Measurements from ENCODE around the gene SYNPO2.
A peak's percentile ranks its signal among the peaks of the same experiment; 100 is the strongest.
"Not testable (repeated sequence)": the region's sequence is repeated elsewhere in the genome, so short reads cannot be mapped to it uniquely, and the experiment has no call there.

The SYNPO2 gene

DNA sequence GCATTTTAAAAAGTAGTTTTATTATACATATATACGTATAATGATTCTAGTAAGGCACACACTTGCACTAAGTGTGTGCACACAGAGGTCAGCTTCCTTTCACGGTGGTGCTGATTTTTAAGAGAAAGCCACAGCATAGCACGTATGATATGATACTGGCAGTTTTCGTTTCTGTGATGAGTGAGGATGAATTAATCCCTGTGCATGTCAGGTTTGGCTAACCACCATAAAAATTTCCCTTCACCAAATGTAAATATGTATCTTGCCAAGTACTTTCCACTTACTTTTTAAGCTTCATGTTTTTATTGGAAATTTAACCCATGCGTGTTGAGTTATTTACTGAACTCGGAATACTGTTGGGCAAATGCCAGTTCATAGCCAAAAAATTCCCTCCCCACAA lies 84.6 kb downstream of the SYNPO2 start:
- DNase-seq (no peak), ATAC-seq (no peak)

DNA sequence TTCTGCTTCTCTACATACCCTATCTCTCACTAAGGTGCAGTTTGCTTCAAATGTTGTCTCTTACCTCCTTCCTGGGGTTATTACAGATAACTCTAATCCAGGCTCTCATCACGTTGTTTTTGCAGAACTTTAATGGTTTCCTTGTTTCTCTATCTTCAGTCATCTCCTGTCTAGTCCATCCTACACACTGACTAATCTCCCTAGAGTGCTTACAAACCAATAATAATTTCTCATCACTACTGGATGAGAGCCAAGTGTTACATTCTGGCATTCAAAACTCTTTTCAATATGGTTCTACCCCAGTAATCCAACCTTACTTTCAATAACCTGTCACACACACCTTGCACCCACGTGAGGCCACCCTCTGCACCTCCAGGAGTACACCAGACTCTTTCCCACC lies 86.1 kb downstream of the SYNPO2 start:
- ATAC-seq (no peak), DNase-seq (no peak)

DNA sequence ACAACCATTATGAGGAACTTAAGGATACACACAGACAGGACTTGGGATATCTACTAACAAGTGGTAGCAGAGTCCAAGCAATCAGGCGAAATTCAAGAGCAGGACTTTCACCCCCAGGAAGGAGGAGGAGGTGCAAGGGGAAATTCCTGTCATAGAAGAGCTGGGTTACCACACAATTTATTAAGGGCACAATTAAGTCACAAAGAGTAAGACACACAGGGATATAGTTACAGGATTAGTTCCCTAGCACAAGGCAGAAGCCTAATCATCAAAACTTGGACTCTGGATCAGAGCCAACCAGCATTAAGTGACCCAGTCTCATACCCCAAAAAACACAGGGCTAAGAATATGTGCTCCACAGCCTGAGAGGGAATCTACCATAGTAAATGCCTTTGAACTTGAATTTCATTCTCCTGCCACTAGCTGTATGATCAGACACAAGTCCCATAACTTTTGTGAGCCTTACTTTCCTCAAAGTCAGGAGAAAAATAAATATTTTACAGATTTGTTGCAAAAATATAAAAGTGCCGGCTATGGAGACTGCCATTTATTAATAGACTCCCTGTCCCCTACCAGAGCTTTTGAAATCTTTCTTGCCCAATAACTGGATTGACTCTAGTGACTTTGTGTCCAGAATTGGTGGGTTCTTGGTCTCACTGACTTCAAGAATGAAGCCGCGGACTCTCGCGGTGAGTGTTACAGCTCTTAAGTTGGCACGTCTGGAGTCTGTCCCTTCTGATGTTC lies 87.0 kb downstream of the SYNPO2 start:
- ATAC-seq (no peak), DNase-seq (no peak)

DNA sequence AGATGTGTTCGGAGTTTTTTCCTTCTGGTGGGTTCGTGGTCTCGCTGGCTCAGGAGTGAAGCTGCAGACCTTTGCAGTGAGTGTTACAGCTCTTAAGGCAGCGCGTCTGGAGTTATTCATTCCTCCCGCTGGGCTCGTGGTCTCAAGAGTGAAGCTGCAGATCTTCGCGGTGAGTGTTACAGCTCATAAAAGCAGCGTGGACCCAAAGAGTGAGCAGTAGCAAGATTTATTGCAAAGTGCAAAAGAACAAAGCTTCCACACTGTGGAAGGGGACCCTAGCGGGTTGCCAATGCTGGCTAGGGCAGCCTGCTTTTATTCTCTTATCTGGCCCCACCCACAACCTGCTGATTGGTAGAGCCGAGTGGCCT lies 87.5 kb downstream of the SYNPO2 start:
- not testable (repeated sequence) for DNase-seq, ATAC-seq

DNA sequence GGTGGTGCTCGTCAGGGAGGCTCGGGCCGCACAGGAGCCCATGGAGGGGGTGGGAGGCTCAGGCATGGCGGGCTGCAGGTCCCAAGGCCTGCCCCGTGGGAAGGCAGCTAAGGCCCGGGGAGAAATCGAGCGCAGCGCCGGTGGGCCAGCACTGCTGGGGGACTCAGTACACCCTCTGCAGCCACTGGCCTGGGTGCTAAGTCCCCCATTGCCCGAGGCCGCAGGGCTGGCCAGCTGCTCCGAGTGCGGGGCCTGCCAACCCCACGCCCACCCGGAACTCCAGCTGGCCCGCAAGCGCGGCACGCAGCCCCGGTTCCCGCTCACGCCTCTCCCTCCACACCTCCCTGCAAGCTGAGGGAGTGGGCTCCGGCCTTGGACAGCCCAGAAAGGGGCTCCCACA lies 88.4 kb downstream of the SYNPO2 start:
- DNase-seq, ATAC-seq: not testable (repeated sequence)

DNA sequence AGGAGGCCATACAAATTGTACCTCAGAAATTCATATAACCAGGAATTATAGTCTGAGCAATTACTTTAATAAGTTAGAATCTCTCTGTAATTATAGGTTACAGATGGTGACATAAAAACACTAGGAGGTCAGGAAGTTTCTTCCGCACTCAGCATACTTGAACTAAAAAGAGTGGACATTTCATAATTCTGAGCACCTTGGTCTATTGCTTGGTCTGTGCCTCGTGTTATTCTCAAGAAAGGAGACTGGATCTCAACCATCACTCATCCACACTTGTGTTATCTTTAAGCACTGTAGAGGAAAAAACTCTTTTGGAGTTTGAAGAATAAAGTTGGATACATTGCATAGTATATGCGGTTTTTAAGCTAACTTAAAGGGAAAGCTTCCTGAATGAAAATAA lies 91.1 kb downstream of the SYNPO2 start:
- DNase-seq (no peak), ATAC-seq (no peak)

DNA sequence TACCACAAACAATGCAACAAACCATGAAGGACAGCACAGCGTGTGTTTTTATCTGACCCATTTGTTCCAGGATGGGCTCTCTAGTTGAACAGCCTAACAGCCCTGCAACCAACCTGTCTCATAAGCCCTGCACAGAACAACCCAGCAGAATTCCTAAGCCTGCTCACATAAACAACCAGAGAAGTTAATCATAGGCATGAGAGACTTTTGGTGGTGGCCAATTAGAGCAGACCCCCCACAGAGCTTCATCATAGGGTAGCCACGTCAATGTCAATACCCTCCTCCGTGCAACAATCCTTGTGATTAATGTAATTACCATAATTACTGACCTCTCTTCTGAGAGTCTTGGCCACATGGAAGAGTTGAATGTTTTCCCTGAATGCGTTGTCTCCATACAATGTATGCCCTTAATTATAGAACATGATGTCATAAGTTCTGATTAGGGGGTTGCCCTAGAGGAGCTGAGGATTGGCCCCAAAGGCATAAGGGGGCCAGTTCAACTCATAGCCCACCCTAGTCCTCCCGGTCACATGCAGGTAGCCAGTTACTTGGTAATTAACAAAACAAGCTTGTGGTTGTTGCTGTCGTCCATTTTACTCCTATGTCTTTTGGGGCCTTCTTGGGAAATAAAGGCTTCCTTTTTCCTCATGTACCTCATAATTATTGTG lies 92.7 kb downstream of the SYNPO2 start:
- DNase-seq: no peak
- ATAC-seq: no peak

DNA sequence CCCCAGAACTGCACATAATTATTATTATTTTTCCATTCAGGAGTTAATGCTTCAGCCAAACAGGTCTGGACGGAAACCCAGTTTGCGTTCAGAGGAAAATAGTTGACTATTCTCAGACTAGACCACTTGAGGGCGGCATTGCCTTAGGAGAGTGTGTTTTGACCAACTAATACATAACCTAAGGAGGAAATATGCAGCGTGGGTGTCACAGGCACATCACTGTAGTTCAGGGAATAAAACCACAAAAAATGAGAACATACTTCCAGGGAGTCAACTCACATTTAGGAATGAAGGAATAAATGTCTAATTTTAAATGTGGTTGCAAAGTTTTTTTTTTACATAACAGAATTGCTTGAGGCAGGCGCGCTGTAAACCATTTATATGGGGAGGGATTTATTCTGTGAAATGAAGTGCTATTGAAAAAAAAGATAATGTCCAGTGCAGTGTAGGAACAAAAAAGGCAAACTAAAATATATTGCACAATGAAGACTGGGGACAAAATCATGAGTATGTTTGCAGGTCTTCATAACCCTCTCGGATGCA lies 93.3 kb downstream of the SYNPO2 start:
- ATAC-seq: peak; percentile 63
- peak; percentile 57 for DNase-seq

DNA sequence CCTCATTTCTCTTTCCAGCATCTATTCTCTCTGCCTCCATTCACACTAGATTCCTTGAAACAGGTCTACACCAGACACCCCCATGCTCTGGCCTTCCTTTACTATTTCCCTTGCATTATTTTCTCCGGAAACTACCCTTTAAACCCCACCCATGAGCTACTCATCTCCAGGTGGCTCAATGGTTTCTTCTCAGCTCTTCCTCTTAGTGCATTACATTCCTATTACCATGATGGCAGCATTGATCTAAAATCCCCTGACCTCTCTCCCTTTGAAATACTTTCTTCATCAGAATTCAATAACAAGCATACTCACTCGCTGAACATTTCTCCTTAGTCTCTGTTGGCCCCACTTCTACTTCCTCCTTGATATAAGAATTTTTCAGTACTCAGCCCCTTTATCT lies 94.6 kb downstream of the SYNPO2 start:
- ATAC-seq: no peak
- DNase-seq: no peak

DNA sequence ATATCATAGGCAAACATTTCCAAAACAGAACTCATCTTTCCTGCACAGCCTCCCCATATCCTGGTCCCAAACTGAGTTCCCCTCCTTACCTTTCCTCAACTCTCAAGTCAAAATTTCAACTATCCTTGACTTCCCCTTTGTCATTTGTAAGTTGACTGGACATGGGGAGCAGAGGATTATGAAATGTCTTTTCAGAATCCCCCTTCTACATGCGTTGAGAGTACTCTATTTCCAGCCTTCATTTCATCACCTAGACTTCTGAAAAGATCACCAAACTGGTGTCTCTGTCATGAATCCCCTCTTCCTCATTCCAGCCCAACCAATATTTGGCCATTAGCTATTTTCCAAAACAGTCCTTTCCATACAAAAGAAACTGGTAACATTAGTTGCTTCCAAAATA lies 95.2 kb downstream of the SYNPO2 start:
- ATAC-seq: no peak

DNA sequence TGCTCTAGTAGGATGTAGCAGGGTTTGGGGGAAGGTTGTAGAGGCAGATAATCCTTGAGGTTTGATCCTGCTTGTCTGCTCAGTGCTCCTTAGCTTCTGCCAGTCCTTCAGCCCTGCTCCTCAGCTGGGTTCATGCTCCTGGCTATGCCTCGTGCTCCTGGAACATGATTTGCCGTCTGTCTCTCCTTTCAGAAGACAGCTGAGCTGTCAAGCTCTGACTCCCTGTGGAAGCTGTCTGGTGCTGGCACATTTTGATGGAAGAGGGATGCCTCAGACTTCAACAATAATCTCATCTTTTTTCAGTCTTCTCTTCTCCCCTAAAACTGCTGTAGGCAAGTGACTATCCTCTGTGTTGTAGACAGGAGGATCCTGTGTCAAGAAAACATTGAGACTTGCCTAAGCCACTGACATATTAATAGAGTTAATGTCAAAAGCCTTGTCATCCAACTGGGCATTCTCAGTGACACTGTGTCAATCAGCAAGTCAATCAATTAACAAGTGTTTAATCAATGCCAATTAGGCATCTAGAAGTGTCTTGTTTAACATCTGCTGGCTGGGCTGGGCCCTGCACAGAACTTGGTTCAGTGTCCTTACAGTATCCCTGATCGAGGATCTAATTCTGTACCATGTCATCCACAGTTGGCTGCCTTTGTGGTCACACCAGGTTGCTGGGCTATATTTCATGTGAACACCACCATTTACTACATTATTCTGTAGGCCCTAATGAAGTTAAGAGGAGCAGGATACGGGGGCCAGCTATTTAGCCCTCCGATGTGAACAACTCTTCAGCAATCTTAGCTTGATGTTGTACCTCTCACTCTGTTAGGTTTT lies 96.7 kb downstream of the SYNPO2 start:
- ATAC-seq: no peak
- no peak for DNase-seq

More for the DNA sequence above, 95.2 kb downstream of the SYNPO2 start:
- DNase-seq: no peak

DNA sequence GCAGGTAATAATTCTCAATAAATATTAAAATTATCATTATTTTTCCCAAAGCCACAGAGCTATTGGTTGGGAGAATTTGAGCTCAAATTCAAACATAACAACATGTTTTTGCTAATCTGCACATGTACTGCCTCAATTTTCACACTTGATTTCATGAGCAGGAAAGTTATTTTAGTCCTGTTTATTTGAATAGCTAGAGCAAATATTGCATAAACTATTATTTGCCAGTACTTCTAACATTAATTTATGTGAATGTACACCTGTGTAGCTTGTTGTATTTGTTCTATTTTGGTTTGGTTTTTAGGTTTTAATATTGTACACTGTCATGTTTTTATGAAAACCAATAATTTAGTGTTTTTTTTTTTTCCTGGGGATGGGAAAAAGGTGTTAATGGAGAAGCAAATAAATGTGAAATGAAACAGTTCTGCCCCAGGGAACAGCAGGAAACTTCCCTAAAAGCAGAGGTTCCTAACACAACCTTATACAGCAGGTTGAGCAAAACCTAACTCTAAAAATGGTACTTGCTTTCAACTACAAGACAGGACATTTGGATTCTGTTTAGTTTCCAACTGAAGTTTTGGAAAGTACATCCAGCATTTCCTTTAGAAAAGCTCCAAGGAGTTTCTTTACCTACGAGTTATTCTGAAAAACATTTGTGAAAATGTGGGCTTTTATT lies 99.4 kb downstream of the SYNPO2 start:
- ATAC-seq: no peak
- no peak for DNase-seq

DNA sequence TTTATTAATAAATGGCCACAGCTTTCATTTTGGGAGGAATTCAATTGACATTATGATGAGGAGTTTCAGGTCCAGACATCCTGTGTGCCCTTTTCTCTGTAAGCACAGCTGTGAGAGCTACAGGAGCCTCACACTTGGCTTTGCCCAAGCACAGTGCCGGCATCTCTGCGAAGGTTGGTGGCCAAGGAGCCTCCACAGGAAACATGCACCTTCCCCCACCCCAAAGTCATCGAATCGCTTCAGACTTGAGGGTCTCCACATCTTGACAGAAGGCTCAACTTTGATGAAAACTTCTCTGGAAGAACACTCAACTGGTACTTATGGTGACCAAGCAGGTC lies 100.0 kb downstream of the SYNPO2 start:
- no peak for ATAC-seq
- no peak for DNase-seq

DNA sequence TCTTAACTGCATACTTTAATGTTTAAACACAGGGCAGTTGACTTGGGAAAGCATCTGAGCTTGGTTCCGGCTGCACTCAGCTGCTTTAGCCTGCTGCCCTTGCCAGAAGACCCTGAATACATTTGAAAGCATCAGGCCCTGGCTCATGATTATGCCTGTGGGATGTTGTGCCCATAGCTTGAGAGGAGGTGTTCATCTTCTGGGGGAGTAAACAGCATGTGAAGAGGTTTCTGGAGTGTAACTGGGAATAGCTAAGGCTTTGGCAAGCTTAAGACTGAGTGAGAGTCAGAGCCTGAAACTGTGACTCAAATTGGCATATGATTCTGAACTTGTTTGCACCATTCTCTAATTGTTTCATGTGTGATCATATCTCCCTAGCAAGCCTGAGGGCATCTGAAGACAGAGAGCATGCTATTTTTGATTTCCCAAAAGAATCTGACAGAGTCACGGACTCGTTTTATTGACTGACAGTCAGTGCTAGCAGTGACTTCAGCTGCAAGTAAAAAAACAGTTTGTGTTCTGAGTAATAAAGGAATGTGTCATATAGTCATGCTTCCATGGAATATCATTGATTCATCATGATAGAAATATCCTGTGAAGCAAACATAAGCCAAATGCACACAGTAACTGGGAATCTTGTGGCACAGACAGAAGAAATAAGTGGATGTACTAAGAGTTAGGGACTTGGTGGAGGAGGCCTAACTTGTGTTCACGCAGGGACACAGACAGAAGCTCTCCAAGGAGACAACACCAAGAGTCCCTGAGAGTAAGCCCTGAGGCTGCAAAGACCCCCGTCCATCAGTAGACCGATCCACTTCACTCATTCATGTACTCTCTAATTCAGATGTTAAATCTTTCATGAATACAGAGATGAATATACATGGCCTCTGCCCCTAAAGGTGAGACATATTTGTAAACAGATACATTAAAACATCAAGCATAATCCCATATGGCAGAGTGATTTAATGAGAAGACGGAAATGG lies 100.7 kb downstream of the SYNPO2 start:
- no peak for ATAC-seq
- DNase-seq: no peak

DNA sequence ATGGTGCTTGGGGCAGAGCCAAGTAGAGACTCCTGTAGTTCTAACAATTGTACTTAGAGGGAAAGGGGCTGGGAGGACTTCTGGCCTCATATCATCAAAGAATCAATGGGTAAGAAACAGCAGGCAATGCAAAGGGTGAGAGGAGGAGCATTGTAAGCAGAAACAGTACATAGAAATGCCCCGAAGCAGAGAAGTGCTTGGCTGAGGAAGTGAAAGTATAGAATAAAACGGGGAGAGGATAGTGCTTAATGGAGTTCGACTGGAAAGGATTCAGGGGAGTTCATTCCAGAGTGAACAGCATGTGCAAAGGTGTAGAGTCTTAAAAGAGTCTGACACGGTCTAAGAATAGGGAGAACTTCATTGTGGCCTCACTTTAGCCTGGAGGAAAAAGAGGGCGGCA lies 103.0 kb downstream of the SYNPO2 start:
- ATAC-seq (no peak), DNase-seq (no peak)

DNA sequence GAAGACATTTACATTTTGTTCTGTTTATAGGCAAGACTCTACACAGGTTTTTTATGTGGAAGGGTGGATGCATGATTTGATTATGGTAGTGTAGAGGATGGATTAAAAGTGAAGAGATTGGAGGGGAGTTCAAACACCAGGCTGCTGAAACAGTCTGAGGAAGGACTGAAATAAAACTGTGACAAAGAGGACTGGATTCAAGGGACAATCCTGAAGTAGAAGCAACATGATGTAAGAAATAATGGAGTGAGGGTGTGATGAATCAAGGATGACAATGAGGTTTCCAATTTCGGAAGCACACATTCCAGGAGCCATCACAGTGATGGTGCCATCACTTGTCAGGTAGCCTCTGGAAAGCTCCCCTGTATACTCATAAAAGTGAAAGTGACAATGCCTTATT lies 103.5 kb downstream of the SYNPO2 start:
- DNase-seq (no peak), ATAC-seq (no peak)

DNA sequence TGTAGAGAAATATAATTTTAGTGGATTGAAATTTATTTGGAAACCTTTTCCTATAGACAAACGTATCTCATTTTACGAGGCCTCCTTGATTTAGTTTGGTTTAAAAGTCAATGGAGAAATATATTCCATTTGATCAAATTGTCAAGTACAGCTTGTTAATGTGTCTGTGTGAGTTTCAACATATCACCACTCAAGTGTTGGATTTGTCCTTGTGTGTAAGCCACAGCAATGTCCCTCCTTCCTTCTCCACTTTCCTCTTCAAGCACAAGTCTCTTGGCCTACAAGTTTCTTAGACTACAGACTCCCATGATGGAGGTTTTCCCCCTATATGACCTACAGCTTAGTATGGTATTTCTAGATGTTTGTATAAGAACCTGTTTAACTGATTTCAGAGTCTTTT lies 104.7 kb downstream of the SYNPO2 start:
- no peak for DNase-seq
- ATAC-seq: no peak

DNA sequence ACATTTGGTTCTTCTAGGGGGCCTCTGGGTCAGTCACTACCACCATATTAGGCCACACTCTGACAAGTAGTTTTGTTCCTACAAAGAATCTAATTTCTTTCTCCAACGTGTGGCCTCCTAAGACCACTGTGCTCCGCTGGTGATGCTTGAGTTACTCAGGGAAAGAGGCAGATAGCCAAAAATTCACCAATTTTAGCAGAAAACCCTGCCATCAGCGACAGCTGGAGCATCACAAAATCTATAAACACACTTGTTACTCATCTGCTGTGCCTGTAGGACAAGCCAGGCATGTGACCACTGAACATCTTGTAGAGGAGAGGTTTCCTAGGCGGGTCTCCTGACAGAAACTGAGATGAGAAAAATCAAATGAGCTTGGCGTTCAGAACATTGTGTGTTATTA lies 105.4 kb downstream of the SYNPO2 start:
- ATAC-seq (no peak), DNase-seq (no peak)

DNA sequence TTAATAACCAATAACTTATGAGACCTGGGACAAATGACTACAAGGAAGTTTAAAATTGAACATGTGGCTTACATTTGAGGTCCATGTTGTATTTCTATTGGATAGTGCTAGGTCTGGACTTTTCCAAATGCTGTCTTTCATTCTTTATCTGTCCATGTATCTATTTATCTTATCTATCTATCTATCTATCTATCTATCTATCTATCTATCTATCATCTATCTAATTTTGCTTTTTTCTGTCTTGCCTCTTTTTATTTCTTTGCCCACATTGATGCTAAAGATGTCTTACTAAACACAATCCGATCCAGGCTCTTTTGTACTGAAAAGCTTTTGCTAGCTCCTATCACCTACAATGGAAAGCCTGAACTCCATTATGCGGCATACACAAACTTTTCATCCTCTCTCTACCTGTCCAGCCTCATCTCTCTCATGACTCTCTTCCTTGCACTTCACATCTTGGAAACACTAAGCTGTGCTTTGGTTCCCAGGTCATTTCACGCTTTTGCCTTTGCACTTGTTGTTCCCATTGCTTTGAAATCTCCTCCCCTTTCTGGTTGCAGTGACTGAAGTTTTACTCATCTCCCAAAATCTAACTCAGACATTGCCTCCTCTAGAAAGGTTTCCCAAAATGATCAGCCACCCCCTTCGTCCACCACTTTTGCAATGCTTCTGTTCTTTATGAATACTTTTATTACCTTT lies 107.2 kb downstream of the SYNPO2 start:
- no peak for ATAC-seq

DNA sequence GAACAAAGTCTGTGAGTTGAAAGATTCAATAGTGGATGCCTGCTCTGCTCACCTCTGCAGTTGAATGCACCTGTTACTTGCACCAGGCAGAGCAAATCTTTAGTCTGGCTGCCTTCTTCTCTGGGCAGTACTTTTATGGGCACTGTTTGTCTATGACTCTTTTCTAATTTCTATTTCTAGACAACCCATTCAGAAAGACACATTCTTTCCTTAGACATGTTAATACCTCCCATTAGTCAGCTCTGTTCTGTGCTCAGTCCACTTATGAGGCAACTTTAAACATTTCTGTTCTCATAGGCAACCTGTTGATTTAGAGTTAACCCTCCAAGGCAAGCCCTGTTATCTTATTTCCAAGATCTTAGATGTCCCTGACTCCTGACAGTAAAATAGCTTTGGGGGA lies 108.9 kb downstream of the SYNPO2 start:
- no peak for DNase-seq
- ATAC-seq: no peak

More for the DNA sequence above, 107.2 kb downstream of the SYNPO2 start:
- DNase-seq: no peak

DNA sequence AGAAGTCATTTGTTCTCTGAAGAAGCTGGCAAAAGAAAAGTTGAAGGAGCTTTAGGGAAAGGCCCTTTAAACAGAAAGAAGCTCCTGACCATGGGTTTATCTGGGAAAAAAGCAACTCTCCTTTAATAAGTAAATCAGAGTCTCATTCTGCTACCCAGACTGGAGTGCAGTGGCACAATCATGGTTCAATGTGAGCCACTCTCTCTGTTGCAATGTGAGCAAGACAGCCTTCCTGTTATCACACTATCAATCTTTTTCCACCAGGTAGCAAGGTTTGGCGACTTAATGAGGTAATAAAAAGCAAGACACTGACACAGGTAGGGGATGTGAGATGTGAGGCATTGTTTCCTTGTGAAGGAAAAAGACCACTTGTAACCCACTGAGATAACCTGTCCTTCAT lies 111.3 kb downstream of the SYNPO2 start:
- DNase-seq: no peak
- no peak for ATAC-seq
